ENCODE data around the gene ARHGEF39. TPM values are rescaled to one million over a fixed set of nuclear protein-coding genes. Genes with fewer than 3 reads are reported as not detected.

ARHGEF39 gene
- total RNA-seq, 1 donor from 2014 or later = 10.4 TPM

- DNase-seq (ENCODE audit: low spot score, unreplicated experiment) = no peak
- Mint-ChIP-seq H3K27me3 (peaks cover 16% of the 10 kb centered on the region), H3K36me3 (ENCODE audit: insufficient read depth) (no peaks in the 10 kb centered on the region), H3K4me3 (ENCODE audit: low read depth) (peak within 1 kb of the TSS; percentile 68), H3K27ac (peak within 1 kb of the TSS; percentile 45), H3K4me1 (ENCODE audit: low read depth) (peaks cover 8% of the 10 kb centered on the region), H3K9me3 (ENCODE audit: low read depth) (no peaks in the 10 kb centered on the region)
- TF ChIP-seq CTCF (IDR thresholded peaks at IDR 0.05; ENCODE audit: unreplicated experiment) = no peak
Measured at GRCh38 chr9:35673132-35674024, 8.4 kb upstream of the ARHGEF39 start, which contains the start of gene CA9. Gene CA9 (plus strand): TSS chr9:35673928. CDS start chr9:35673960, 32 bp downstream.

DNA sequence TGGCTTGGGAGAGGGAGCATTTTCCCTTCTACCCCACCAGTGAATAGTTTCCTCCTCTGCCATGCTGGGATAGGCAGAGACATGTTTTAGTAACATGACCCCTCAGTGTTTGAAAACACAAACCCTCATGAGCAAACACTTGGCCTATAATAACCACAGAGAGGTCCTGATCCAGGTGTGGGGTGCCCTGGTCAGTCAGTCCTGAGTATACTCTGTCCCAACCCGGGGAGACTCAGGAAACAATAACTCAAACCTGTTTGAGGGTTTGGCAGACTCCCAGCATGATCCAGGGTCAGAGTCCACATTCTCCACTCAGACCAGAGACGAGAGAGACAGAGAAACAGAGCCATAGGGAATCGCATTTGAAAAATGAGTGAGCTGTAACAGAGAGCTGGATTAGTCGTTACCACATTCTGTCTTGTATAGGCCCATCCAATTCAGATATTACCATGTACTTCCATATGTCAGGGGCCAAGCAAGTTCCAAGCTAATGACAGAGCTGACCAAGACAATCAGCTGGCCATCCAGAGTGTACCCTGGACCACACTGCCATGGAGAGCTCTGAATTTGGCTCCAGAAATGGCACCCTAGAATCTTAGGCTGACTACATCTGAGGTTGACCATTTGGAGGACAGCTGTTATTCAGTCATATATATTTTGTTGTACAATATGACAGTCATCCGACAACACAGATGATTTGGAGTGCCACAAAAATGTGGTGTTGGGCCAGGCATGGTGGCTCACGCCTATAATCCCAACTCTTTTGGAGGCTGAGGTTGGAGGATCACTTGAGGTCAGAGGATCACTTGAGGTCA lies 4.5 kb upstream of the ARHGEF39 start:
- Mint-ChIP-seq H3K36me3 (ENCODE audit: insufficient read depth) (no peaks in the 10 kb centered on the region), H3K27me3 (peaks cover 7% of the 10 kb centered on the region), H3K27ac (peak overlapping the region; percentile 18), H3K9me3 (ENCODE audit: low read depth) (no peaks in the 10 kb centered on the region), H3K4me3 (ENCODE audit: low read depth) (no peak overlapping the region), H3K4me1 (ENCODE audit: low read depth) (peaks cover 4% of the 10 kb centered on the region)
- no peak for DNase-seq (ENCODE audit: low spot score, unreplicated experiment)
- no peak for TF ChIP-seq CTCF (IDR thresholded peaks at IDR 0.05; ENCODE audit: unreplicated experiment)

DNA sequence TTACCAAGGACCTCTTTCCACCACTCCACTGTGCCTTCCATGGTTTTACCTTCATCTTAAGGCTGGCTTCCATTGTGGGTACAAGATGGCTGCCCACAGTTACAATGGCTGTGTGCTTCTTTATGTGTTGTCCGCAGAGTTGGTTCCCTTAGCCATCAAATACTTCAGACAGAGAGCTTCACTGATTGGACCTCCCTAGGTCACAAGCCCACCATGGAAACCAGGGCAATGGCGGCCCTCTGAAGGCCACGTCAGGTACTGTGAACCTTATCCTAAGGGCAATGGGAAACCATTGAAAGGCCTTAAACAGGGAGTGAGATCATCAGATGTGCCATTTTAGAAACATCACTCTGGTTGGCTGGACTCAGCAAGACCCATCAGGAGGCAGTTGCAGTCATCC lies 2.9 kb upstream of the ARHGEF39 start:
- Mint-ChIP-seq H3K27ac (no peak overlapping the region), H3K36me3 (ENCODE audit: insufficient read depth) (no peaks in the 10 kb centered on the region), H3K4me1 (ENCODE audit: low read depth) (peaks cover 6% of the 10 kb centered on the region), H3K4me3 (ENCODE audit: low read depth) (no peak overlapping the region), H3K9me3 (ENCODE audit: low read depth) (no peaks in the 10 kb centered on the region), H3K27me3 (no peaks in the 10 kb centered on the region)
- DNase-seq (ENCODE audit: low spot score, unreplicated experiment) = no peak
- no peak for TF ChIP-seq CTCF (IDR thresholded peaks at IDR 0.05; ENCODE audit: unreplicated experiment)

DNA sequence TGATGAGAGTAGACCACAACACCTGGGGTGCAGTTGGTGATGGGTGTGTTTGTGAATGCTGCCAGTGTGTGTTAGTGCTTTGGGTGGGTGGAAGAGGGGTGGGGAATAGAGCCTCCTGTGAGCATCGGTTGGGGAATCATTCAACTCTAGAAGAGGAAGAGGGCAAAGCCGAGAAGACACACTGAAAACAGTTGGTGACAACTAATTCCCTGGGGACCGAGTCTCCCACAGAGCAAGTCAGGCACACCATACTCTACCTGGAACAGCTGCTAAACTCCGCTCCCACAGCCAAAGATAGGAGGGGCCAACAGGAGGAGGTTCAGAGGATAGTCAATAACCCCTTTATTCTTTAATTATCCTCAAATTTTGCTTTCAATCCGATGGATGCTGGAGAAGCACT lies 1.6 kb upstream of the ARHGEF39 start:
- H3K4me1 Mint-ChIP-seq (ENCODE audit: low read depth) = peaks cover 6% of the 10 kb centered on the region

More for the DNA sequence above, 1.6 kb upstream of the ARHGEF39 start:
- no peak for DNase-seq (ENCODE audit: low spot score, unreplicated experiment)
- no peaks in the 10 kb centered on the region for H3K9me3 Mint-ChIP-seq (ENCODE audit: low read depth)
- H3K27me3 Mint-ChIP-seq = no peaks in the 10 kb centered on the region
- no peak overlapping the region for H3K27ac Mint-ChIP-seq
- peaks cover 4% of the 10 kb centered on the region for H3K36me3 Mint-ChIP-seq (ENCODE audit: insufficient read depth)
- no peak overlapping the region for H3K4me3 Mint-ChIP-seq (ENCODE audit: low read depth)
- TF ChIP-seq CTCF (IDR thresholded peaks at IDR 0.05; ENCODE audit: unreplicated experiment) = no peak
